AG20443 (cell line): ENCODE results near the gene QSOX1.
A peak's percentile ranks its signal among the peaks of the same experiment; 100 is the strongest.

Experiments
- DNase-seq: peaks from one replicate; pipeline ENCODE4 v3.0.0; 2012; ENCODE audit warnings: low spot score, mixed read lengths

Gene QSOX1

GRCh38 chr1:180235502-180236239, 81.0 kb downstream of the QSOX1 start:
- no peak for DNase-seq

- no peak for DNase-seq
Measured at GRCh38 chr1:180236698-180237509, 82.2 kb downstream of the QSOX1 start.

- no peak for DNase-seq
Measured at GRCh38 chr1:180237869-180238476, 83.3 kb downstream of the QSOX1 start.

DNA sequence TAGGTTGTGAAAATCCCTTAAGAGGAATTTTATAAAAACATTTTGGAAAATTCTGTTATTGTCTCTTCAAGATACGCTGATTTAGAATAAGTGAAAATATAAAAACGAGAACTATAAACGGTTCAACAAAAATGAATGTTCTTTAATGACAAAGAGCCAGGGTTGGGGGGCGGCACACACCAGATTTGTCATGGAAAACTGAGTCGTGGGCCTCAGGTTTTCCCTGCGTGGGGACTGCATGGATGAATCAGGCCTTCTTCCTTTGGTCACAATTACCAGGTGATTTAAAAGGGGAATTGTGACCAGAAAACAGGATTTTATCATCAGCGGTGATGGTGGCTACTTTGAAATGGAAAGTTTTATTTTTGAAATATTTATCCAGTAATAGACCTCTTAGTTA, 84.0 kb downstream of the QSOX1 start:
- DNase-seq, result no peak

- DNase-seq, result no peak
Measured at GRCh38 chr1:180239145-180240096, 84.8 kb downstream of the QSOX1 start.

GRCh38 chr1:180241716-180242544, 87.3 kb downstream of the QSOX1 start:
- DNase-seq, result peak; percentile 50

GRCh38 chr1:180243517-180244221, 89.0 kb downstream of the QSOX1 start:
- DNase-seq, result no peak

GRCh38 chr1:180244840-180245239, 90.2 kb downstream of the QSOX1 start:
- DNase-seq, result no peak

DNA sequence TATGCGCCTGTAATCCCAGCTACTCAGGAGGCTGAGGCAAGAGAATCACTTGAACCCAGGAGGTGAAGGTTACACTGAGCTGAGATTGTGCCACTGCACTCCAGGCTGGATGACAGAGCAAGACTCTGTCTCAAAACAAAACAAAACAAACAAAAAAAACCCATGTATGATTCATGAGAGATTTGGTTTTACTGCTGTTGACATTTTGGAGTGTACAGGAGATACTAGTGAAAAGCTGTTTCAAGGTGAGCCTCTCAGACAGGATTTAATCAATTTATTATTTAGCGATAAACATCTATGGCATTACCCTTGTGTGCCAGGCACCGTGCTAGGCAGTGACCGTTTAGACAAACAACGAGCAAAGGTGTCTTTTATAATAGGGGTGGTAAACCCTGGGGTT, 91.9 kb downstream of the QSOX1 start:
- DNase-seq, result no peak

DNA sequence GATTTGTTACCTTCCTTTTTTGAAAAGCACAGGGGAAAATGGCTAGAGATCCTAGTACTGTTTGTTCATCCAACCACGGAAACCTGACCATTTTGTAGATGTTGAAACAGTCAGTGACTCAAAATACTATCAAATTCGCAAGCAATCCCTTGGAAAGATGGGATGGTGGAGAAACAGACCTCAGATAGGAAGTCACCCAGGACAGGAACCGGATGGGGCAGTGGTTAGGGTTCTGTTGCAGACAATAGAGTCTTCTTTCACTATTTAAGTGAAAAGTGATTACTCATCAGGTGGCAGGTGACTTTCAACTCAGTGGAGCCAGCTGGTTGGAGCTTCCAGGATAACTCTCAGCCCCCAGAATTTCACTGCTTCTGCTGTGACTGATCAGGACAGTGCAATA, 92.4 kb downstream of the QSOX1 start:
- DNase-seq, result no peak

DNA sequence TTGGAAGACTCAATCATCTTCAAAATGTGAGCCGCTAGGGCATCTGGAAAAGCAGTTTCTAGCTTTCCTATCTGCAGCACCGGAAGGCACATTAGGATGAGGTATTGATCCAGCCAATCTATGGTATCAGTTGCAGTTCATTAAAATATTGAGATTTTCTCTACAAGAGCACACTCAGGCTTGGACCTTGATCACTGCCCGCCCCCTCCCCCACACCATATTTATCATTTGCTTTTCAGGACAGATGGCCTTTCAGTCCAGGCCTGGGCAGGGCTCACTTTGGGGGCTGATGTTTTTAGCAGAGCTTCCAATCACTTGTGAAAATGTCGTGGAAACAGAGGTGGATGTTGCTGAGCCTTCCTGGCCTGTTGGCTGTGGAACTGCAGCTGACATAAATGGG, 92.9 kb downstream of the QSOX1 start:
- no peak for DNase-seq

- no peak for DNase-seq
Measured at GRCh38 chr1:180248176-180248575, 93.5 kb downstream of the QSOX1 start.

DNA sequence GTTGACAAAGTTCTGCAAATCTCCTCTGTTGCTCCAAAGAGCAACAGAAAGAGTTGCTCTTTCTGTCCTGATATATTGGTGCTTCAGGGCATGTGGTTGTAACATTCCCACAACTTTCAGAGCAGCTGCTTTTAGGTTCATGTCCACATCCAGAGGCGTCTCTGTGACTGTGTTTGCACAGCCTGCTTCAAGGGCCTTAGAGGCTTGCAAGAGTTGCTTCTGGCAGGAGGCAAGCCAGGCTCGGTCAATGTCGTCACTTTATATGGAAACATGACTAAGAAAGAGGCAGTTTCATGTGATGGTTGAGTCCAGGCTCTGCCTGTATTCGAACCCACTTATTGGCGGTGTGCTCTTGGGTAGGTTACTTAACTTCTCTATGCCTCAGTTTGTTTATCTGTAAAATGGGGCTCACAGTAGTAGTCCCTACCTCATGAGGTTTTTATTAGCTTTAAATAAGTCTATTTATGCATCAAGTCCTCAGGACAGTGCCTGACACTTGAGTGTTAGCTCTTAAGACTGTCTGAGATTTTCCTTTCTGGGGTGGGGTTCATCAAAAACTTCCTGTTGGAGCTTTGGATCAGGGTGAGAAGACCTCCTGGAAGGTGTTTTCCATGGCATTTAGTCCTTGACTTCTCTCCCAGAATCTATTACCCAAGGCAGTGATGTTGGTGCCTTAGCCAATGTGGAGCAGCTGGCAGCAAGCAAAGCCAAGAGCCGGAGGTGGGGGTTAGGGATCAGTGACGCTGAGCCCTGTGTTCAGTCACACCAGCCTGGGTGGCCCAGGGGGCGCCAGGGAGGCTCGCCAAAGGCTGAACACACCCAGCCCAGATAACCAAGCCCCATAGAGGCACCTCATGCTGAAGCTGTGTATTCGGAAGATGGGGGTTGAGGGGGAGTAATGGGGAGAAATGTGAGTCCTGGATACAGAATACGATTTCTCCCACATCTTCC, 94.3 kb downstream of the QSOX1 start:
- DNase-seq, result no peak

DNA sequence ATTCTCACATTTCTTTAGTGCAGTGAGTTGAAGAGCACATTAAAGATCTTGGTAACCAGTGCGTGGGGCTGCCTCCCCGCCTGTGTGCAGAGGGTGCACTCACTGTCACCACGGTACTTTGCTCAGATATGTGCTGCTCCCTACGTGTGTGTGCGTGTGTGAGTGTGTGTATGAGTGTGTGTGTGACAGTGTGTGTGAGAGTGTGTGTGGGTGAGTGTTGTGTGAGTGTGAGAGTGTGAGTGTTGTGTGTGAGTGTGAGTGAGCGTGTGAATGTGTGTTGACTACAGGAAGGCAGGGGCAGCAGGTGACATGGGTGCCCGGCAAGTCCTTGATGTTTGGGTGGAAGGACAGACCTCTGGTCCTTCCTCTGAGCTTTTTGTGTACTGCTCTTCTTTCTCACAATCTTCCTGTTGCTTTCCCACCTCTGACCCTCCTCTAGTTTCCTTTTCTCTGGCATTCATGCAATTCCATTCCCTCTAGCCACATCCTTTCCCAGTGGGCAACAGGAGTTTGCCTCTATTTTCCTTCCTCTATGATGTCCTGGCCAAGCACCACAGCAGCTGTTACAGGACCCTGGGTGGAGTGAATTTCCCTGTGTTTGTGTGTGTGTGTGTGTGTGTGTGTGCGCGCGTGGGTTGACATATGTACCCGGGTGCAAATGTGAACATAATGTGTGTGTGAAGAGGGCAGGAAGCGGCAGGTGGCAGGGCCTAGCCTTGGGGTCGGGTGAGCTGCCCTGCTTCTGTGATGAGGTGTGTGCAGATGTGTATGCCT, 95.2 kb downstream of the QSOX1 start:
- no peak for DNase-seq

DNA sequence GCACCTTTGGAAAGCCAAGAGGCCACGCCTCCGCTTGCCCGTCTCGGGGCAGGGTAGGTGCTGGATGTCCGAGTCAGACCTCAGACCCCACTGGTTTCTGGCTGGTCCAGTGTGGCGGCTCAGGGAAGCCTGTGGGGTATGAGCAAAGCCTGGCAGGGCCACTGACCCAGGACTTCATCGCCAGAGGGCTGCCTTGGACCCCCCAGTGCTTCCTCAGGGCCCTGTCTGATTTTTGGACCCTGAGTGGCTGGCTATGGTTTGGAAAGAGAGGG, 95.8 kb downstream of the QSOX1 start:
- no peak for DNase-seq

- no peak for DNase-seq
Measured at GRCh38 chr1:180250883-180251509, 96.3 kb downstream of the QSOX1 start.

DNA sequence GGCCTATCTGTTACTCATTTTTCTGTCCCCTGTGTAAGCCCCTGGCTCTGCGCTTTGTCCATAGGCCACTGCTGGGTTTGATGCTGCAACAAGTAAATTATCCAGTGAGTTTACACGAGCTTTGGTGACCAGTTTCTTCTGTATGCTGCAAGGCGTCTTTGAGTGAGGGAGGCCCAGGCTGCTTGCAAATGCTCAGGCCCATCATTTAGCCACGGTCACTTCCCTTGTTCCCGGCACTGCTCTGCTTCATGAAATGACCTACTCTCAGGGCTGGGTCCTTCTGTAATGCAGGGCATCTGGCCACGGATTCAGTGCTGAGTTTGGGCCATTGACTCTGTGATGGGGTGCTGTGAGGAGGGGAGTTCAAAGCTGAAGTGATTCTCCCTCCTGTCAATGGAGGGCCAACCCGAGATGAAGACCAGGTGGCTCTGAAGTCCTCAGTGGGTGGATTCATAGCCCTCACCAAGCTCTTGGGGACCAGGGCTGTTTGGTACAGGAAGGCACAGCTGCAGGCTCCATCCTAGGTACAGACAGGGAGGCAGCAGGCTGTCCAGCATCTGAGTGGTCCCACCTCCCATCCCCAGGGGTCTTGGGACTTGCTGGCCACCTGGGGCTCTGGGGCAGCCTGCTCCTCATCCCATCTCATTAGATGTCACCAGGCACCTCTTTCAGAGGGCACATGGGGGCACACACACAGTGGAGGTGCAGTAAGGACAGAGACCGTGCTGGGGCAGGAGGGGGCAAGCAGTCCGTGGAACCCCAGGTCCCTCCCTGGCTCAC, 97.0 kb downstream of the QSOX1 start:
- no peak for DNase-seq
